ENCODE measurements around the gene GLOD4. TPM values are rescaled to one million over a fixed set of nuclear protein-coding genes. Genes with fewer than 3 reads are reported as not detected.
"Not testable (repeated sequence)": the region's sequence is repeated elsewhere in the genome, so short reads cannot be mapped to it uniquely, and the experiment has no call there.

Gene GLOD4
- total and polyA plus RNA-seq, 8 donors = 46.5 to 105 (median 93.2) TPM

DNA sequence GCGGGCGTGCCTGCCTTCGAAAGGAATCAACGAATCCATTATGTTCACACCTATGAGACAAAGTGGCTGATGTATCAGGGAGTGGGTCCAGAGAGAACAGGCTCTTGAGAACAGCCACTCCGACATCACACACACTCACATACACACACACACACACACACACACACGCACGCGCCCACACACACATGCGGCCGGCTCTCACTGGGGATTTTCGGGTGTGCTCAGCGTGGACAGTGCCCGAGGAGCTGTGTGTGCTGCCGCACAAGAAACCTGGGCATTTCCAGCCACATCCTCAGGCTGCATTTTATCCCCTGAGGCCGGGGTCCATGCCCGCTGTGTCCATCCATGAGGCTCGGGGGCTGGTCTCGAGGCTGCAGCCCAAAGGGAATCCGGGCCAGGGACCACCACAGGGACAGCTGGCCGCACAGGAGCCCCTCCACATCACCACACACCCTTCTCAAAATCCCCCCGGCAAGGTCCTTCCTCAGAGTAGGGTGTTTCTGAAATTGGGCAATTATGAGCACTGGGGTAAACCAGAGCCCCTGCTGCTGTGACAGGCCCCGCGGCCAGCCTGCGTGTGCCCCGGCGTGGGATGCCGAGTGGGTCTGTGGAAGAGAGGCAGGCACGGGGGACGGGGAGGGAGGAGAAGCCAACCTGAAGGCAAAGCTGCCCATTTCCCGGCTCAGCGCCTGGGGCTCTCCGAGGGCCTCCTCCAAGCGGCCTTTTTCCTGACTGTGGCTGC, 24.9 kb upstream of the GLOD4 start:
- Histone ChIP-seq H3K9me3 (no peaks in the 10 kb centered on the region), H3K4me1 (no peaks in the 10 kb centered on the region), H3K36me3 (peaks cover 0 to 7% of the 10 kb centered on the region in 2 donors), H3K27me3 (no peaks in the 10 kb centered on the region), H3K27ac (no peak overlapping the region), H3K4me3 (no peak overlapping the region)
- no peak for ATAC-seq
- intact Hi-C loops (cut with DNase I) = no loop called here
- no peak for DNase-seq
- TF ChIP-seq, protein P1, sequence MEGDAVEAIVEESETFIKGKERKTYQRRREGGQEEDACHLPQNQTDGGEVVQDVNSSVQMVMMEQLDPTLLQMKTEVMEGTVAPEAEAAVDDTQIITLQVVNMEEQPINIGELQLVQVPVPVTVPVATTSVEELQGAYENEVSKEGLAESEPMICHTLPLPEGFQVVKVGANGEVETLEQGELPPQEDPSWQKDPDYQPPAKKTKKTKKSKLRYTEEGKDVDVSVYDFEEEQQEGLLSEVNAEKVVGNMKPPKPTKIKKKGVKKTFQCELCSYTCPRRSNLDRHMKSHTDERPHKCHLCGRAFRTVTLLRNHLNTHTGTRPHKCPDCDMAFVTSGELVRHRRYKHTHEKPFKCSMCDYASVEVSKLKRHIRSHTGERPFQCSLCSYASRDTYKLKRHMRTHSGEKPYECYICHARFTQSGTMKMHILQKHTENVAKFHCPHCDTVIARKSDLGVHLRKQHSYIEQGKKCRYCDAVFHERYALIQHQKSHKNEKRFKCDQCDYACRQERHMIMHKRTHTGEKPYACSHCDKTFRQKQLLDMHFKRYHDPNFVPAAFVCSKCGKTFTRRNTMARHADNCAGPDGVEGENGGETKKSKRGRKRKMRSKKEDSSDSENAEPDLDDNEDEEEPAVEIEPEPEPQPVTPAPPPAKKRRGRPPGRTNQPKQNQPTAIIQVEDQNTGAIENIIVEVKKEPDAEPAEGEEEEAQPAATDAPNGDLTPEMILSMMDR (IDR thresholded peaks at IDR 0.05) = no peak

DNA sequence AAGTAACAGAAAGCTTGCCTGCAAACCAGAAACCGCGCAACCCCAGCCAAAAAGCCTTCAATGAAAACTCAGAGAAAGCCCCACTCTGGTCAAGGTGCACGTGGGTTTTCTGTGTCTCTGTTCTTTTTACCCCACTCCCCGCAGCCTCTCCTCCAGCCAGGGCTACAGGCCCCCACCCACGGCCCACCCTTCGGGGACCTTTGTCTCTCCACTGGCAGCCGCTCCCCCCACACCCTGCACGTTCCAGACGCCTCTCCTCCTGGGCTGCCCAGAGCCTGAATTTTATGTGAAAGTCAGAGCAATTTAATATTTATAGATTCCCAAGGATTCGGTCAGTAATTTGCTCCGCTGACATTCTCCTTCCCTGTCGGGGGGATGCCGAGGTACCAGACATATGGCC, 24.3 kb upstream of the GLOD4 start:
- intact Hi-C loops (cut with DNase I) = no loop called here
- TF ChIP-seq, protein P1 (IDR thresholded peaks at IDR 0.05) = no peak
- Histone ChIP-seq H3K4me3 (no peak overlapping the region), H3K9me3 (no peaks in the 10 kb centered on the region), H3K36me3 (peaks cover 0 to 7% of the 10 kb centered on the region in 2 donors), H3K27ac (no peak overlapping the region), H3K4me1 (no peaks in the 10 kb centered on the region), H3K27me3 (no peaks in the 10 kb centered on the region)
- ATAC-seq (no peak), DNase-seq (no peak)

GRCh38 chr17:805886-806285, 23.8 kb upstream of the GLOD4 start:
- H3K36me3 ChIP-seq; H3K9me3 ChIP-seq; DNase-seq; intact Hi-C loops (cut with DNase I); H3K4me1 ChIP-seq; H3K27ac ChIP-seq; H3K4me3 ChIP-seq; ATAC-seq; H3K27me3 ChIP-seq: not testable (repeated sequence)

GRCh38 chr17:804541-805435, 22.7 kb upstream of the GLOD4 start:
- Histone ChIP-seq H3K36me3 (peaks cover 0 to 18% of the 10 kb centered on the region in 2 donors), H3K9me3 (no peaks in the 10 kb centered on the region), H3K4me3 (no peak overlapping the region), H3K4me1 (no peaks in the 10 kb centered on the region), H3K27me3 (no peaks in the 10 kb centered on the region), H3K27ac (no peak overlapping the region)
- TF ChIP-seq, protein P1 (IDR thresholded peaks at IDR 0.05) = no peak
- DNase-seq = no peak
- no peak for ATAC-seq
- intact Hi-C loops (cut with DNase I) = no loop called here

DNA sequence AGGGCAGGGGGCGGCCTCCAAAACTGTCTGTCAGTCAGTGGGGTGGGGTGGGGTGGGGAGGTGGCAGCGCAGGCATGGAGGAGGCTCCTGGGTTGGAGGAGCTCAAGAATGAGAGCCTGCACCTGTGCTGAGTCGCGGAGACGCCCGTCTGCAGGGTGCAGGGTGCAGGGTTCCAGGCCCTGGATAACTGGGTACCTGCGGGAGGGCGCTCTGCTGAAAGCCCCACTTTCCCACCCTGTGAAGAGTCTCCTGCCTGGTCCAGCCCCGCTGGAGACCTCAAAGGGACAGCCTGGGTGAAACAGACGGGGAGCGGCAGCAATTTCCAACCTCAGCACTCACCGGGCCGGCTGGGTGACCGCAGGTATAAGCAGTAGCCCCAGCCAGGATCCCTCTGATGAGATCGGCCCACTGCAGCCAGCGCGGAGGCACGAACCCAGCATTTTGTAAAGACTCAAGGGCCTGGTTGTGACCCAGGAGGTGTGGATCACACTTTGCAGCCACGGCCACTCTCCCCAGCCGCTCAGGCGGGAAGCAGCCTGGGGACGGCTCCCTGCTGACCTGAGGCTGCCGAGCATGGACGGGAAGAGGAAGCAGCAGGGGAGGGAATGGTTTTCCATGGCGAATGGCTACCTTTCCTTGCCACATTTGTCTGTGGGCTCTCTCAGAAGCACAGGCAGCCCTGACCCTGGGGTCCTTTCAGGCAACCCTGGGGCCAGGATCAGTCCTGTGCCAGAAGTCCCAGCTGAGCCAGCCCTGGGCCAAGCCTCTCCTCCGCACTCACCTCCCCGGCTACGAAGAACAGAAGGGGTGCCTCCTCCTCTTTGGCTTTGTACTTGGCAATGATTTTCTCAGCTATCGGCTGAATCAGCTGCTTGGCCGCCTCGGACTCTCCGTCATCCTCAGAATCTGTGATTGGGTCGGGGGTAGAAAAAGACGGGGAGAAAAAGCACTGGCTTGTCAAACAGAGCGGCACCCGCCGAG, 21.1 kb upstream of the GLOD4 start:
- no peak for ATAC-seq
- Histone ChIP-seq H3K4me1 (no peaks in the 10 kb centered on the region), H3K9me3 (no peaks in the 10 kb centered on the region), H3K4me3 (no peak overlapping the region), H3K36me3 (peaks cover 0 to 18% of the 10 kb centered on the region in 2 donors), H3K27me3 (no peaks in the 10 kb centered on the region), H3K27ac (no peak overlapping the region)
- intact Hi-C loops (cut with DNase I) = no loop called here
- TF ChIP-seq, protein P1 (IDR thresholded peaks at IDR 0.05) = no peak
- no peak for DNase-seq

Data from left lung (tissue), 10 donors.